HUDEP-2 (cell line): Measurements from ENCODE around the gene ALX4.

Source experiments
- DNase-seq, 76 experiments: peaks; one replicate each; lab custom pipeline; 2025; ENCODE audit not compliant: unreplicated experiment in 76 of 76; lab: John Stamatoyannopoulos, UW

The ALX4 gene

GRCh38 chr11:44309478-44310205 lies at the start of gene ALX4:
ALX4 (minus strand) TSS chr11:44310139; CDS start chr11:44310062, 77 bp downstream.
- peak in 16 of 76 experiments; percentile 4 to 33 (median 15) for DNase-seq

GRCh38 chr11:44359162-44359561 lies 49.2 kb upstream of the ALX4 start:
- no peak for DNase-seq

DNA sequence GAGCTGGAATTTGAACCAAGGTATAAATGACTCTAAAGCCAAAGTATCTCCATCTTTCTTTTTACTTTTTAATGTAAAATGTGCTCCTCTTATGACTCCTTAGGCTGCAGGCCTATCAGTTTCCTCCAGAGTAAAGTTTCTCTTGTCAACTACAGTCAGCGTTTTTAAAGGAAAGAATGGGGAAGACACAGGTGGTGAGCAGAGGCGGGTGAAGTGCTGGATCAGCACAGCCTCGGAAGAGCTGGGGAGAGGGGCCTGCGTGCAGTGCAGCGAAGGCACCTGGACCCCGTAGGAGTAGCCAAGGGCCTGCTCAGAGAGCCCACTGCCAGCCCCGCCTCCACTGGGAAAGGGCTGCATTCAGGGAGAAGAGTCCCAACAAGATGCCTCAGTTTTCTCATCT lies 48.8 kb upstream of the ALX4 start:
- DNase-seq: no peak

GRCh38 chr11:44357711-44358110 lies 47.8 kb upstream of the ALX4 start:
- DNase-seq: no peak

- no peak for DNase-seq
Measured at GRCh38 chr11:44356351-44356750, 46.4 kb upstream of the ALX4 start.

DNA sequence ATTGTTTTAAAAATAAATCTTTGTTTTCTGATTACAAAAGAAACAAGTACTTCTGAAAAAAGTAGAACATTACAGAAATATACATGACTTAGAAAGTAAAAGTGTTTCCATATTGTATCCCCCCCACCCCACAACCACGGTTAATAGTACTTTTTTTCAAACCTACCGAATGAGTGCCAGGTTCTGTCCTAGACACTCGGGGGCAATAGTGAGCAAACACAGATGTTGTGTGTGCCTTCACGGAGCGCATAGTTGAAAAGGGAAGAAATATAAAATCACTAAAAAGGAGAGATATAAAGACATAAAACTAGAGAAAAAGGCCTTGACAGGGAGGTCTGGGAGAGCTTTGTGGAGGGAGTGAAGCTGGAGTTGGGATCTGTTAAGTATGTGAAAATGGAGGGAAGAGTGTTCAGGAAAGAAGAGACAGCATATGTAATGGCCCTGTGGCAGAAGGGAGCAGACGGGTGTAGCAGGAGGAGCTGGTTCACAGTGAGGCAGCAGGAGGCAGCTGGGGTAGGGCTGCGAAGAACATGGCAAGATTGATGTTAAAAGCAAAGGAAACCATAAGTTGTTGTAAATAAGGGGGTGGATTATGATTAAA lies 42.1 kb upstream of the ALX4 start:
- DNase-seq: peak in 5 of 76 experiments; percentile 1 to 17 (median 8)

DNA sequence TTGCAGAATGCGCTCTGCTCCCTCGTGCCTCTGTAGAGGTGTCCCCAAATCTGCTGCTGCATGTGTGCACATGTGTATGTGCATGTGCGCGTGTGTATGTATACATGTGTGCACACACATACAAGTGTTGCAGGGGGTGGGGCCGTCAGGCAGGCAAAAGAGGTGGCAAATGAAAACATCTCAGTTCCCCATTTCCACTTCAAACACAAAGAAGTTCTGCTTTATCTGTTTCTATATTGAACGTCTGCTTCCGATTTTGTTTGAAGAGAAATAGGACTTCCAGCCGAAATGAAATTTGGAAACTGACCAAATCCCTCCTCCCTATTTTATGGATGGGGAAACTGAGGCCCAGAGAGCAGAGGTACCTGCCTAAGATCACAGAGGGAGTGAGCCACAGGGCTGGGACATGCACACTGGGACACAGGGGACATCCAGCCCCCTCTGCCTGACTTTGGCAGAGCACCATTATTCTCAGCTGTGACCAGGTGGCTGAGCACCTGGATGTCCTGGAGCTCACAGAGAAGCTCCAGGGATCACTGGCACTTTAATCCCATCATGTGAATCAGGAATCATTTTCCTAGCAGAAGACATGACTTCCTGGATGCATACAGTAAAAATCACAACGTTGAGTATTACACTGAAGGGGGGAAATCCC lies 41.2 kb upstream of the ALX4 start:
- DNase-seq: no peak

DNA sequence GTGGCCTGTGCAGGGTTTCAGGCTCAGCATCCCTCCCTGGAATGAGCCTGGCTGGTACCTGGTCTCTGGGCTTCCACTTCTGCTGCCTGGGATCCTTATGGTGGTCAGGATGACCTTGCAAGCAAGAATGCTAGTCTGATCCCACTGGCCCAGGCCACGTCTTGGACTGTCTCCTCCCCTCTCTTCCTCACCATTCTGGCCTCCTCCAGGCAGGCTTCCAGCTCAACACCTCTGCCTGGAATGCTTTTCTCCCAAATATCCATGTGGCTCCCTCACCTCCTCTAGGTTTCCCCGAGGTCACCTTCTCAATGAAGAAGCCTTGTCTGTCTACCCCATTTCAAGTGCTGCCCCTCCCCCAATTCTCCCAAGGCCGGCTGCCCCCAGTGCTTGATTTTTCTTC lies 39.4 kb upstream of the ALX4 start:
- no peak for DNase-seq

DNA sequence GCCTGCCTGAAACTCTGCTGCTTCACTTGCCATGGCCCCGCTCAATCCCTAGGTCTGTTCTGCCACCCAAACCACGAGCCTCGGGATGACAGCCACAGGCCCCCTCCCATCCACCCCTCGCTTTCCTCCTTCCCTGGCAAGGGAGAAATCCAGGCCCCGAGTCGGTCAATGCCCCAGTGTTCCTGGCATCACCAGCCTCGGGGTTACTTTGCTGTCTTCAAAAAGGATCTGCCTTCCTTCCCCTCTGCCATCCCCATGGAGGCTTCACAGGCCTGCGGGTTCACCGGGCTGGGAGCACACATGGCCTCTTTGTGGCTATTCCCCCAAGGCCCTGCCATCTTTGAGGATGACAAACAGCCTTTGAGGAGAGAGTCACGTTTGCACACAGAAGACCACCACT lies 38.8 kb upstream of the ALX4 start:
- no peak for DNase-seq

DNA sequence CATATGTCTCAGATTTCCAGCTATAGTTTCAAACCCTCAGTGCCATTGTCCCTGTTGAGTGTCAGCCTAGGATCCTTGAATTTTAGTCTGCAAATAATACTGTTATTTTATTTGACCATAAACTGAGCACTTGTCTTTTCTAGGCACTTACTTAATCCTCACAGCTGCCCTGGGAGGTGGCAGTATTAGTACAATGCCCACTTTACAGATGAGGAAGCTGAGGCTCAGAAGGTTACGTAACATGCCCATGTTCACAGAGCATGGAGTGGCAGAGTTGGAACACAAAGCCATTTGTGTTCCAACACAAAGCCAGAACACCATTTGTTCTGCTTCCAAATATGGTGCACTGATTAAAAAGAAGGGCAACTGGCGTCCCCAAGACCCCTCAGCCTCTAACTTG lies 38.2 kb upstream of the ALX4 start:
- no peak for DNase-seq

GRCh38 chr11:44347538-44347937 lies 37.6 kb upstream of the ALX4 start:
- DNase-seq: no peak

- no peak for DNase-seq
Measured at GRCh38 chr11:44346983-44347382, 37.0 kb upstream of the ALX4 start.

- no peak for DNase-seq
Measured at GRCh38 chr11:44345781-44346180, 35.8 kb upstream of the ALX4 start.

- DNase-seq: no peak
Measured at GRCh38 chr11:44344921-44345320, 35.0 kb upstream of the ALX4 start.

GRCh38 chr11:44344423-44344820 lies 34.5 kb upstream of the ALX4 start:
- DNase-seq: no peak

DNA sequence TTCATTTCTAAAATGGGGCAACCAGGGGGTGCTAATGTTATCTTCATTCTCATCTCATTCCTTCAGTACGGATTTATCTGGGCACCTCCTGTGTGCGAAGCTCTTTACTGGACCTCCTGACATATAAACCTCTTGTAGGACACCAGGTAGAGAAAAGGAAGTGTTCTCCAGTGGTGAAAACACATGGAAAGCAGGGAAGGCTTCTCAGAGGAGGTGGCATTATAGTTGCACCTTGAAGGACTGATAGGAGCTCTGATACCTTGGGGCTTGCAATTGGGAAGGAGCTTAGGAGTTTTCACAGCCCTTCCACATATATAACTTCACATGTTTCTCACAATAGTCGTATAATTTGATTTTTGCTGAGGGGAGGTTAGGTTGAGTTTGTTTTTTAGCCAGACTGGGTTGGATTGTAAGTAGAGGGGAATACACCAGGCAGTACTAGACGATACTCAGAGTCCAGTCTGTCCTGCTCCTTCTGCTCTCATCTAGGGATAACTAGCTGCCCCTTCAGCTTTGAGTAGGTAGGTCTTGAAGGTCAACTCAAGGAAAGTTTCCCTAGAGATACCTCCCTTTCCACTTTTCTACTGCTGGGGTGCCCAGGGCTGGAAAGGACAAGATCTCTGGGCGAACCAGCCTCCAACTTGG lies 34.0 kb upstream of the ALX4 start:
- no peak for DNase-seq

GRCh38 chr11:44342616-44343015 lies 32.7 kb upstream of the ALX4 start:
- no peak for DNase-seq

DNA sequence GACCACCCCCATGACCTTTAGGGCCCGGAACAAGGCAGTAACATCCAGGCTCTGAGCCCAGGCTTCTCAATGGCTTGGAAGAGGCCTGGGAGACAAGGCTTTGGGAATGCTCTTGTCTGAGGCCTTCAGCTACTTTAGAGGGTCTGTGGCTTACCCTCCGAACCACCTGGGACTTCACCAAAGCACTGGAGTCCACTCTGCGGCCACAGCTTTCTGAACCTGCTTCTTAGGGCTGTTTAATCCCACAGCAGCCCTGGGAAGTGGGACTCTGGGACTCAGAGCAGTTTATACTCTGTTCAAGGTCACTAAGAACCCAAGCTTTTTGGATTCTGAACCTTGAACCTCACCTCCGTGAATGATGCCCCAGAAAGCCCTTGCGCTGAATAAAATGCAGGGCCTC lies 30.7 kb upstream of the ALX4 start:
- no peak for DNase-seq

DNA sequence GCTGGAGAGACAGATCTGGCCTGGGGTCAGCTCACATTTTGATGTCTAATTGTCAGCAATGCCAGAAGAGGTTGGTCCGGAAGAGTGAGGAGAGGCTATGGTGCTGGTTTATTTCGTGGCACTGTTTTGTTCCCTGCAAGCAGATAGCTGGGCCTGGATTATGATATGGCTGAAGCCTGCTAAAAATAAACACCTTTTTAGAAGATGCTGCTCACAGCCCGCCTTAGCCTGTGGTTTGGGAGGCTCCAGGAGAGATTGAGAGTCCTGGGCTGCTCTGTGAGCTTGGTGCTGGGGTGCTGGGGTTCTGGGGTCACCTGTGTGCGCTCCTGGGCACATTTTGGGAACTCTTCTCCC lies 29.6 kb upstream of the ALX4 start:
- DNase-seq: no peak

- no peak for DNase-seq
Measured at GRCh38 chr11:44338698-44339529, 29.0 kb upstream of the ALX4 start.

GRCh38 chr11:44338026-44338425 lies 28.1 kb upstream of the ALX4 start:
- no peak for DNase-seq
